CD4-positive, alpha-beta T cell treated with Interleukin-6 at 100 ng/mL for 8 hours (primary cell): ENCODE results near the gene STOX1.
A peak's percentile ranks its signal among the peaks of the same experiment; 100 is the strongest.
"Not testable (repeated sequence)": the region's sequence is repeated elsewhere in the genome, so short reads cannot be mapped to it uniquely, and the experiment has no call there.

Experiments used
- DNase-seq: peaks from one replicate; pipeline ENCODE4 v3.0.0-alpha.2; 2020; ENCODE audit warnings: mixed read lengths, low spot score

STOX1 gene

GRCh38 chr10:68878496-68878895 lies 51.2 kb downstream of the STOX1 start:
- DNase-seq = no peak

GRCh38 chr10:68879628-68880027 lies 52.3 kb downstream of the STOX1 start:
- DNase-seq = no peak

GRCh38 chr10:68880181-68880580 lies 52.9 kb downstream of the STOX1 start:
- no peak for DNase-seq

GRCh38 chr10:68895041-68895440 lies 67.7 kb downstream of the STOX1 start:
- no peak for DNase-seq

- DNase-seq = peak; percentile 24
Measured at GRCh38 chr10:68897336-68897741, 70.0 kb downstream of the STOX1 start.

GRCh38 chr10:68899186-68899745 lies 71.9 kb downstream of the STOX1 start:
- DNase-seq = no peak

GRCh38 chr10:68900427-68901104 lies 73.2 kb downstream of the STOX1 start:
- no peak for DNase-seq

GRCh38 chr10:68901105-68901927 lies 74.0 kb downstream of the STOX1 start, which contains the start of gene DDX50:
Gene DDX50 (plus strand): TSS chr10:68901315. CDS start chr10:68901385, 70 bp downstream.
- peak; percentile 95 for DNase-seq

- no peak for DNase-seq
Measured at GRCh38 chr10:68902382-68902781, 75.1 kb downstream of the STOX1 start.

GRCh38 chr10:68924593-68924992 lies 97.3 kb downstream of the STOX1 start:
- DNase-seq = no peak

- DNase-seq = no peak
Measured at GRCh38 chr10:68925489-68925888, 98.2 kb downstream of the STOX1 start.

- not testable (repeated sequence) for DNase-seq
Measured at GRCh38 chr10:68929157-68929556, 101.8 kb downstream of the STOX1 start.

- DNase-seq = not testable (repeated sequence)
Measured at GRCh38 chr10:68929888-68930287, 102.6 kb downstream of the STOX1 start.

GRCh38 chr10:68932860-68933259 lies 105.5 kb downstream of the STOX1 start:
- not testable (repeated sequence) for DNase-seq

GRCh38 chr10:68934994-68935393 lies 107.7 kb downstream of the STOX1 start:
- DNase-seq = no peak

GRCh38 chr10:68938117-68938516 lies 110.8 kb downstream of the STOX1 start:
- no peak for DNase-seq

GRCh38 chr10:68938884-68939283 lies 111.6 kb downstream of the STOX1 start:
- no peak for DNase-seq

GRCh38 chr10:68940917-68941316 lies 113.6 kb downstream of the STOX1 start:
- DNase-seq = not testable (repeated sequence)
